Activated naive CD8-positive, alpha-beta T cell (primary cell): ENCODE results near the gene ZBTB20.

Source experiments
- H3K27ac Mint-ChIP-seq: one replicate; pipeline ENCODE4 v1.8.0; 2021; ENCODE audit warnings: mixed read lengths
- H3K27me3 Mint-ChIP-seq: one replicate; pipeline ENCODE4 v1.8.0; 2021; ENCODE audit warnings: mixed read lengths
- H3K36me3 Mint-ChIP-seq: one replicate; pipeline ENCODE4 v1.8.0; 2021; ENCODE audit warnings: mixed read lengths
- H3K4me1 Mint-ChIP-seq: one replicate; pipeline ENCODE4 v1.8.0; 2021; ENCODE audit warnings: low read depth, mixed read lengths
- H3K4me3 Mint-ChIP-seq: one replicate; pipeline ENCODE4 v1.8.0; 2021; ENCODE audit warnings: mild to moderate bottlenecking, mixed read lengths
- H3K9me3 Mint-ChIP-seq: one replicate; pipeline ENCODE4 v1.8.0; 2021; ENCODE audit warnings: low read depth, mixed read lengths

The ZBTB20 gene

DNA sequence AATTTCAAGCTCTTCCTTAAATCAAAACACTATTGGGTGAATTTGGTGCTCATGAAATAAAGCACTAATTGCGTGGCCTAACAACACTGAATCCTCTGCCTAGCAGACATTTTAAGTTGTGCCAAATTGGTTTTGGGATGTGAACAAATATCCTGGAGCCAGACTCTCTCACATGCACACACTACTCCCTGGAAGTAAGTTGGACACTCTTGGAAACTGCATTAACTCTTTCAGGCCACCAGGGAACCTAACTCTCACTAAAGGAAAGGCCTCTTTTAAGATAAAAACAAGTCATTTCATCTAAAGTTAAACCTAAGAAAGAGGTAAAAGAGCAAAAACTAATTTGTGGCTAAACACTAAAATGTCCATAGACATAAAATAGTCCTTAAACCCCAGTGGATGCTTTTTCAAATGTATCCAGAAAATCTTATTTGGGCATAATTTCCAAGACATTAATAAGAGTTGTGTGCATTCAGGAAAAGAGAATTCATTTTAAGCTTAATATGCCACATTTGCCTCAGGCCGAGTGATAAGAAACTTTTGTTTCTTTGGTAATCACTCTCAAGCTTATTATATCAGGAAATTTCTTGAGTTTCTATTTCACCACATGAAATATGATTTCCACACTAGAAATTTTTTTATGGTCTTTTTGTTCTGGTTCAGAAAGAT is 61.8 kb downstream of the ZBTB20 start:
- Mint-ChIP-seq H3K4me3 (no peak overlapping the region), H3K9me3 (no peaks in the 10 kb centered on the region), H3K4me1 (peaks cover 47% of the 10 kb centered on the region), H3K27ac (no peak overlapping the region), H3K36me3 (peaks cover 5% of the 10 kb centered on the region), H3K27me3 (no peaks in the 10 kb centered on the region)

DNA sequence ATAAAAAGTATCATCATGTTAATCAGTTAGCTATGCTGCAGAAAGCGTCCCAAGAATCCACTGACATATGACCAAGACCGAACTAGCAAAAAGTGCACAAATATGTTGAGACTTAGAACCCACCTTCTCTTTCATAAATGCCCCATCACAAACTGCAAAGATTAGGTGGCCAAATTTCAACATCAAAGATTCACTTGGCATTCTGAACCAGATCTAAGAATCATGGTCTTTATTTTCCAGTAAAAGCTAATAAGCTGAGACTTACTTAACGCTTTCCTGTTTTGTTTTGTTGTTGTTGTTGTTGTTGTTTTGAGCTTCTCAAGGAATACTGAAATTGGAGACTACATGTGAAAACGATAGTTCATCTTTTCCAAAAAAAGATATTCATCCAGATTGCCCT is 62.4 kb downstream of the ZBTB20 start:
- peaks cover 49% of the 10 kb centered on the region for H3K4me1 Mint-ChIP-seq
- peaks cover 5% of the 10 kb centered on the region for H3K36me3 Mint-ChIP-seq
- H3K4me3 Mint-ChIP-seq = no peak overlapping the region
- no peaks in the 10 kb centered on the region for H3K27me3 Mint-ChIP-seq
- no peak overlapping the region for H3K27ac Mint-ChIP-seq
- H3K9me3 Mint-ChIP-seq = no peaks in the 10 kb centered on the region

DNA sequence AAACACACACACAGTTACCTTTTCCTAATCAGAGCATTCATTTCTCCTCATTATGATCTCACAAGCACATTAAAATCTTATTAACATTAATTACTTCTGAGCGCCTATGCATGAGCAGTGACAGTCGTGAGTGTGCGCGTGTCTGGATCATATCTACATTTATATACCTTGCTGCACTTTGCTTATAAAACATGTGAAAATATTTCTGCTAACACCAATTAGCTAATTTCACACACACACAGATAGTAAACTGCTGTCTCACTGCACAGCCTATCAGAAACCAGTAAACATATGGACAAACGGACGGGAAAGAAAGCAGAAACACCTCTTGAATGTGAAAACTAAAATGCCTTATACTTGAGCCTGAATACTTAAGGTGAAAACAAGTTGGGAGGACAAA is 64.8 kb downstream of the ZBTB20 start:
- Mint-ChIP-seq H3K9me3 (no peaks in the 10 kb centered on the region), H3K36me3 (peaks cover 5% of the 10 kb centered on the region), H3K27ac (no peak overlapping the region), H3K4me1 (peaks cover 50% of the 10 kb centered on the region), H3K27me3 (no peaks in the 10 kb centered on the region), H3K4me3 (no peak overlapping the region)

DNA sequence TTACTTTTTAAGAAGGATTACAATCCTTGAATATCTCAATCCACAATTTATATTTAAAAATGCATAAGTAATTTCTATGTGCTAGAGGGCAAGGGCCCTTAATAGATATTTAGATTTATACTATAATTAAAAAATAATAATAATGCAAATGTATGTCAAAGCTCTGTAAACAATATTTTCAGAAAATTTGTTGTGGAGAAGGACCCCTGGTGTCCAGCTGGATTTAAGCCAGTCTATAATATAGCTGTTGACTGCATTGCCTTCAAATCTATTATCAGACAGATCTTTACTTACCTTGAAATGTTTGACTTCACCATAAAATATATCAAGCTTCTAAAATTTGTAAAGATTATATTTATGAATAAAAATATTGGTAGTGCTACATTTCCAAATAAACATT is 65.6 kb downstream of the ZBTB20 start:
- H3K27me3 Mint-ChIP-seq = no peaks in the 10 kb centered on the region

DNA sequence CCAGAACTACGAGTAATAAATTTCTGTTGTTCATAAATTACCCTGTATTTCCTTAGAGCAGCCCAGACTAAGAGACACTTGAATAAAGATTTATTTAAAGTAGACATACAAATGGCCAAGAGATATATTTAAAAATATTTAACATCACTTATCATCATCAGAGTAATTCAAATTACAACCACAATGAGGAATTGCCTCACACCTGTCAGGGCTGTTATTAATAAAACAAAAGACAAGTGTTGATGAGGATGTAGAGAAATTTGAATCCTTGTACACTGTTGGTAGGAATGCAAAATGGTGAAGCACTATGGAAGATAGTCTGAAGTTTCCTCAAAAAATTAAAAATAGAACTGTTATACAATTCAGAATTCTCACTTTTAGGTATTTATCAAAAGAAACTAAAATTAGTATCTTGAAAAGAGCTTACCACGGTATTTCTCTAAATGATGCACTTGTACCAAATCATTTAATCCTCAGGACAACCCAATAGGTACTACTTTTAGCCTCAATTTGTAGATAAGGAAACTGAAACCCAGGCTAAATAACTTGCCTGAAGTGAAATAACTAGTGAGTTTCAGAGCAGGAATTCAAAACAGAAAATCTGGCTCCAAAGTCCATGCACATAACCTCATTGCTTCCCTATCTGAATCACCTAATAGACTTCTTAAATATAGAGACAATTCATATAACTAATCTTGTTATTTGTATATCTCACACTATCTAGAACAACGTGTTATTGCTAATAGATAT is 69.4 kb downstream of the ZBTB20 start:
- no peak overlapping the region for H3K27ac Mint-ChIP-seq
- peaks cover 44% of the 10 kb centered on the region for H3K4me1 Mint-ChIP-seq
- no peaks in the 10 kb centered on the region for H3K9me3 Mint-ChIP-seq
- H3K4me3 Mint-ChIP-seq = no peak overlapping the region
- H3K36me3 Mint-ChIP-seq = peaks cover 22% of the 10 kb centered on the region
- no peaks in the 10 kb centered on the region for H3K27me3 Mint-ChIP-seq

More for the DNA sequence above, 65.6 kb downstream of the ZBTB20 start:
- Mint-ChIP-seq H3K4me1 (peaks cover 52% of the 10 kb centered on the region), H3K36me3 (peaks cover 9% of the 10 kb centered on the region), H3K9me3 (no peaks in the 10 kb centered on the region), H3K4me3 (no peak overlapping the region), H3K27ac (no peak overlapping the region)

DNA sequence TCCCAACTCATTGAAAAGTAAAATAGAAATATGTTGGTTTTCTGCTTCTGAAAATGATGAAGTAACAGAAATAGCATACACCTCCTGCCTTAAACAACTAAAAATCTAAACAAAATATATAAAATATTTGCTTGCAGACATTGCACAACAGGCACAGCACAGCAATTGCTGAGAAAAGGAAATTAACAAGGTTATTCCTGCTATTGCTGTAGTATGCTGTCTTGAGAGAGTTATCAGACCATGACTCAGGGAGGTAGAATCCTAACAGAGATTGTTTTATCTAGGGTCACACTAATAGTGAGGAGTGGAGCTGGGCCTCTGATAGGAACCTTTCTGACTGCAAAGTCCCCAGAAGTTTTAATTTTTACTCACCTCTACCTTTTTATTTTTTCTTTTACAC is 72.6 kb downstream of the ZBTB20 start:
- no peaks in the 10 kb centered on the region for H3K9me3 Mint-ChIP-seq
- no peak overlapping the region for H3K27ac Mint-ChIP-seq
- H3K4me3 Mint-ChIP-seq = no peak overlapping the region
- H3K27me3 Mint-ChIP-seq = no peaks in the 10 kb centered on the region
- peaks cover 30% of the 10 kb centered on the region for H3K36me3 Mint-ChIP-seq
- peaks cover 40% of the 10 kb centered on the region for H3K4me1 Mint-ChIP-seq

DNA sequence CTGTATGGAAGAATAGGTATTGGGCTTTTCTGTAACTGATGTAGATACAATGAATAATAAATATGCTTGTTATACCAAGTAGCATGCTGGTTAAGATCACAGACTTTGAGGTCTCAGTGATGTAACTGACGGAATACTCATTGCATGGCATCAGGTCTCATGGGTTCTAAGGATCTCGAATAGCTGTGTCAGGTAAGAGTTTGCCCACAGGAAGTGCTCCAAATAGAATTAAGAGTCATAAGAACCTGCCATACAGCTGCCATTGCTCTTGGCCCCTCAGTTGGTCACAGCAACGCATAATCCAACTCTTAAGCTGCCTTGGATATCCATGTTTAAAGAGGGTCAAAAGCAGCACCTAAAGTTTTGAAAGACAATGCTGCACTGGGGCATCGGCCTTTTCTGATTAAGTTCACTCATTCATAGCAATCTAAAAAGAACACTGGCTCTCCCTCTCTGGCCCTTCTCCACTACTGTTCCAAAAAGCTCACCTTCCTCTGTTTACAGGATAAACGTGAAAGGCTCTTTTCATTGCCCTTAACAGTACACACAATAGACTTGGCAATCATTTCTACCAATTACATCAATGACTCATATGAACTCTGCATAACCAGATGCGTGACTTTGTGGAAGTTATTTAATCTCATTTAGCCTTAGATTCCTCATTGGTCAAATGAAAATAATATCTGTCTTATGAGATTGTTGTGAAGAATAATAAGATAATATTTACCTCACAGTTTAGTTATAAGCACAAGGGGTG is 74.6 kb downstream of the ZBTB20 start:
- H3K4me1 Mint-ChIP-seq = peaks cover 47% of the 10 kb centered on the region
- H3K9me3 Mint-ChIP-seq = no peaks in the 10 kb centered on the region
- no peak overlapping the region for H3K27ac Mint-ChIP-seq
- H3K4me3 Mint-ChIP-seq = no peak overlapping the region
- peaks cover 37% of the 10 kb centered on the region for H3K36me3 Mint-ChIP-seq
- no peaks in the 10 kb centered on the region for H3K27me3 Mint-ChIP-seq

DNA sequence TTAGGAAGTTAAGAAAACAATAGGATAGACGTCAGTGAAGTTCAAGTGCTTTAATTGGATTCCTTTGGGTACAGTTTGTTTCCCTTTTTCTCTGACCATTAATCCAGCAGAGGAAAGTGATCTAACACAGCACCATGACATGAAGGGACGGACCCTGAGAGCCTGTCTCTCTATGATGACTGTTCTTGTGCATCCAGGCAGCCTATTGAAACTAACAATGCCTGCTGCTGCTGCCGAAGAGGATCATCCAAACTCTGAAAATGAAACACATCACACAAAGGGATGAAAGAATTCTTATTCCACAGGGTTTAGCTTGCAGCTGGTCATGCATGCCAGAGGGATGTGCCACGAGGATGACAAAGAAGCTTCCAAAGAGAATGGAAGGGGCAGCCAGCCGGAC is 75.5 kb downstream of the ZBTB20 start:
- H3K9me3 Mint-ChIP-seq = no peaks in the 10 kb centered on the region
- peaks cover 40% of the 10 kb centered on the region for H3K4me1 Mint-ChIP-seq
- H3K36me3 Mint-ChIP-seq = peaks cover 35% of the 10 kb centered on the region
- H3K27me3 Mint-ChIP-seq = no peaks in the 10 kb centered on the region
- H3K4me3 Mint-ChIP-seq = no peak overlapping the region
- no peak overlapping the region for H3K27ac Mint-ChIP-seq

DNA sequence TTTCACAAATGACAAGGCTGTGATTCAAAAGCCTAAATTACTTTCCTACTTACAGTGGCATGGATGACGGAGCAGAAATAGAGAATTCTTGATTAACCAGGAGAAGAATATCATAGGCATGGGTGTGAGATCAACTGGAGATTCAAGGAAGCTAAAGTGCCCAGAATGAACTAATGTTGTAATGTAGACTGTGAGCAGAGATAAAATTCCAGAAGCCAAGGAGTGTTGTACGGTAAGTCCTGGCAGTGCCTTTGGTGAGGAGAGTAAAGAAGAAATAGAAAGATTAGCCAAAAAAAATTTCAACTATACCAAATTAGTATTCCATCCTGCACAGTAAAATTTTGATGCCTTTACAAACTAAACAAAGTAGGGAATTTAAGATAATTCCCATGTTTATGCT is 75.9 kb downstream of the ZBTB20 start:
- H3K4me3 Mint-ChIP-seq = no peak overlapping the region
- H3K27ac Mint-ChIP-seq = no peak overlapping the region
- peaks cover 36% of the 10 kb centered on the region for H3K4me1 Mint-ChIP-seq

DNA sequence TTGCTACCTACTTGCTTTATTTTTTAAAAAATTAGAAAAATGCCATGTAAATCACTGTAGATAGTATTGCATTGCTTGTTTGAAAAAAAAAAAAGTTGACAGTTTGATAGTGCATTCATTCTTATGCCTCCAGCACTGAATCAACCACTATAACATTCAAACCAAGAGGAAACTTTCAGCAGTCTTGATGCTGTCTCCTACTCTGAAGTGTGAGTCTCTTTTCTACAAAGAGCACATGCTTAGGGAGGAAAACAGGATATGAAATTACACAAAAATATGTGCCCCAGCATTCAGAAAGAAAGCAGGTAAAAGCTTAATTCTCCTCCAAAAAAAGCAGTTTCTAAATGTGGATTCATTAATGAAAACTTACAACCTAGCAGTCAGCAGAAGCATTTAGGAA is 78.3 kb downstream of the ZBTB20 start:
- Mint-ChIP-seq H3K36me3 (peaks cover 30% of the 10 kb centered on the region), H3K27ac (no peak overlapping the region), H3K9me3 (no peaks in the 10 kb centered on the region), H3K4me1 (peaks cover 29% of the 10 kb centered on the region), H3K27me3 (no peaks in the 10 kb centered on the region), H3K4me3 (no peak overlapping the region)

More for the DNA sequence above, 75.9 kb downstream of the ZBTB20 start:
- H3K27me3 Mint-ChIP-seq = no peaks in the 10 kb centered on the region
- no peaks in the 10 kb centered on the region for H3K9me3 Mint-ChIP-seq
- peaks cover 35% of the 10 kb centered on the region for H3K36me3 Mint-ChIP-seq

DNA sequence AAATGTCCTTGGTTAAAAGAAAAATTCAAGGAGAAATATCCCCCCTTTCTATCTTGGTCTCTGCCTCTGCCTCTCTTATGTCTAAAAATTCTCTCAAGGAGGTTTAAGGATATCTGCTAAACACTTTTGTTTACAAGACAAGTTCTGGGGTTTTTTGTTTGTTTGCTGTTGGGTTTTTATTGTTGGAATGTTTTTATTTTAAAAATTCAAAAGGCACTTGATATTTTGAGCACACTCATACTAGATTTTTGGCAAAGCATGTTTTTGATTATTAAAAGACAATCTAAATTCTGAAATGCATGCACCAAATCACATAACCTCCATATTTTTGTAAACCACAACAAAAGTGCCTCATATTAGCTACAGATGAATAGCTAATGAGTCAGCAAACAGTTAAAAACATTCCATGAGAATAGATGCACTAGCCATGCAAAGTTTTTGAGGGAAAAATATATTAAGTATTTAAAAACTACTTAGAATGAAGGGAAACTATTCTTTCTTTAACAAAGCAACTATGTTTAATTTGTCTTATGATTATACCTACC is 84.6 kb downstream of the ZBTB20 start:
- Mint-ChIP-seq H3K4me3 (no peak overlapping the region), H3K4me1 (peaks cover 4% of the 10 kb centered on the region), H3K9me3 (no peaks in the 10 kb centered on the region), H3K27me3 (no peaks in the 10 kb centered on the region), H3K27ac (no peak overlapping the region), H3K36me3 (peaks cover 26% of the 10 kb centered on the region)

DNA sequence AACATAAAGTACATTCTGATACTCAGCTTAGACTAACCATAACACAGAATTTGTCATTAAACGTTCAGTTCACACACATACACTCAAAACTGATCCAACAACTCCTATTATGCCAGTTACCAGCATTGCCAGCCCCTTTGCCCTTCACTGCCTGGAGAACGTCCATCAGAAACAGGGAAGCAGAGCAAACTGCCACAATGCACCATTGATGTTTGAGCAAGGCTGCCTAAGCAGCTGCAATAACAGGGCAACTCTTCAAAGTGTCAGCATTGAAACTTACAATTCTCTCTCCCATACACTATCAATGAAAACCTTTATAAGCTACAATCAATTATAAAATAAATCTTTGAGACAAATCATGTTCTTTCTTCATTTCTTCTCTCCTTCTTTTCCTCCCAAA is 85.1 kb downstream of the ZBTB20 start:
- H3K9me3 Mint-ChIP-seq = no peaks in the 10 kb centered on the region
- H3K4me3 Mint-ChIP-seq = no peak overlapping the region
- peaks cover 3% of the 10 kb centered on the region for H3K4me1 Mint-ChIP-seq
- H3K36me3 Mint-ChIP-seq = peaks cover 26% of the 10 kb centered on the region
- no peaks in the 10 kb centered on the region for H3K27me3 Mint-ChIP-seq
- no peak overlapping the region for H3K27ac Mint-ChIP-seq

DNA sequence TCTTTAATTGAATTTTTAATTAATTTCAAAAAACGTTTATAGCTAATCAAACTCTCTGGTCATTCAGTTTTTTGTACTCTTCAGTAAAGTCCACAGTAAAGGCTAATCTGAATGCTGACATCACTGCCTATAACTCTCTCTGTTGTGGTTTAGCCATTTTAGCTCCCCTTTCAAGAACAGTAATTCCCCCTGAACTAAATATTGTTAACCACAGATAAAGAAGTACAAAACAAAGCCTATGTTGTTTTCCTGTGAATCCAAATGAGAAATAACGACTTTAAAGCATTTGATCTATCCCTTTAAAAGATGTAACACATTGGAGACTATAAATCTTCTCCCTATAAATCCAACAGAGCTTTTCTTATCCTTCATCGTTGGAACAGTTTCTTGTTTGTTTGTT is 94.2 kb downstream of the ZBTB20 start:
- H3K9me3 Mint-ChIP-seq = no peaks in the 10 kb centered on the region
- no peaks in the 10 kb centered on the region for H3K27me3 Mint-ChIP-seq
- H3K4me1 Mint-ChIP-seq = peaks cover 5% of the 10 kb centered on the region
- peaks cover 4% of the 10 kb centered on the region for H3K36me3 Mint-ChIP-seq
- no peak overlapping the region for H3K27ac Mint-ChIP-seq
- no peak overlapping the region for H3K4me3 Mint-ChIP-seq

DNA sequence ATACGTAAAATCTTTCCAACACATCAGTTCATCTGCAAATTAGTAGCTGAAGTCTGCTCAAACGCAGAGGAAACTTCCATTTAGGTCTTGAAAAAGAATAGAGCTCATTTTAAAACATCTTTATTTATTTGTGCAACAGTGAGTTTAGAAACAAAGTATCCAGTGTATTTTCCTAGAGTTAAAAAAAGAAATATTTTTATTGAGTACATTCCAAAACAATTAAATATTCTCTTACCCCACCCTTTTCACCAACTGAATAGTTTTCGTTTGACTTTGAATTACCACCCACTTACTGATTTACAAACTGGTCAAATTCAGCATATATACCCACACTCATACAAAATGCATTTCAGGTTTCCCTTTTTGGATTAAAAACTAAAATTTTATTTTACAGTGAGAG is 104.7 kb downstream of the ZBTB20 start:
- no peaks in the 10 kb centered on the region for H3K9me3 Mint-ChIP-seq
- no peaks in the 10 kb centered on the region for H3K36me3 Mint-ChIP-seq
- no peaks in the 10 kb centered on the region for H3K27me3 Mint-ChIP-seq
- H3K27ac Mint-ChIP-seq = no peak overlapping the region
- no peak overlapping the region for H3K4me3 Mint-ChIP-seq
- peaks cover 11% of the 10 kb centered on the region for H3K4me1 Mint-ChIP-seq

DNA sequence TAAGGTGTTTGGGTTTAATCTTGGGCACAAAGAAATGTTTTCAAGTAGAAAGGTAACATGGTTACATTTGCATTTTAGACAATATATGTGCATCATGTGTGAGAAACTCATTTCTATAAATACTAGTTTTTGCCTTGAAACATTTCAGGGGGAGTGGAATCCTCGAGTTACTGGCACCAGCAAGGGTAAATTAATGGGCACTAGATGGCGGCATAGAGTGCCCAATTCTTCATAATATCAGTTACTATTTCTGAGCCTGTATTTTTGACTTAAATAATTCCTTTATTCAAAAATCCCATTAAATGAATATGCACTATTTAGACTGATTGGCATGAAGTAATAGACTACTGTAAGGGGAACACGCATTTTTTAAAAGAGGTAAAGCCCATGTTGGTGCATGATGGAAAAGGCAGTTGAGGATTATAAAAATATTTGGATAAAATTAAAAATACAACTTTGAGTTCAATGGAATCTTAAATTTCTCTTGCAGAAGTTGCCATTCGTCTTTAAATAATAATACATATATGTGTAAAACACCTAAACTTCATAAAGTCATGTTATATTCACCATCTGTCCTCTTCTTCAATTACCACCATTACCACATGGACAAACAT is 106.3 kb downstream of the ZBTB20 start:
- Mint-ChIP-seq H3K4me1 (peaks cover 7% of the 10 kb centered on the region), H3K27me3 (no peaks in the 10 kb centered on the region), H3K27ac (no peak overlapping the region), H3K4me3 (no peak overlapping the region), H3K36me3 (peaks cover 2% of the 10 kb centered on the region), H3K9me3 (no peaks in the 10 kb centered on the region)
